Fibroblast of lung (primary cell): ENCODE measurements around the gene STIM1. TPM values are rescaled to one million over a fixed set of nuclear protein-coding genes. Genes with fewer than 3 reads are reported as not detected.
"Not testable (repeated sequence)": the region's sequence is repeated elsewhere in the genome, so short reads cannot be mapped to it uniquely, and the experiment has no call there.

Experiments
- DNase-seq, 2 donors: peaks; one replicate each; pipeline versions ENCODE4 v3.0.0 to v3.0.0-alpha.2; 2010; ENCODE audit warnings: low read depth in 2 of 2
- H2AFZ ChIP-seq: 2 replicates; pipeline ENCODE4 v1.5.1; 2012; ENCODE audit warnings: low read length, control low read depth, inconsistent platforms
- H3K27ac ChIP-seq: 2 replicates; pipeline ENCODE4 v1.5.1; 2011; ENCODE audit warnings: low read length, control low read depth; ENCODE audit not compliant: insufficient read depth
- H3K27me3 ChIP-seq: 2 replicates; pipeline ENCODE4 v1.5.1; 2011; ENCODE audit warnings: mild to moderate bottlenecking, low read length; ENCODE audit not compliant: control insufficient read depth, insufficient read depth
- H3K36me3 ChIP-seq: 2 replicates; pipeline ENCODE4 v1.5.1; 2011; ENCODE audit warnings: low read length; ENCODE audit not compliant: control insufficient read depth, insufficient read depth
- H3K4me1 ChIP-seq: 2 replicates; pipeline ENCODE4 v1.5.1; 2011; ENCODE audit warnings: low read length; ENCODE audit not compliant: control insufficient read depth, insufficient read depth; ENCODE audit errors: extremely low read depth
- H3K4me2 ChIP-seq: 2 replicates; pipeline ENCODE4 v1.5.1; 2011; ENCODE audit warnings: low read length, control low read depth; ENCODE audit not compliant: insufficient read depth; ENCODE audit errors: extremely low read depth
- H3K4me3 ChIP-seq, 4 experiments: fragments of 200-600 bp in 1 of 4; sonication (generic) in 1 of 4; replicated peaks in 1 of 4; 2 replicates each; pipeline ENCODE4 v1.5.1; 2011 to 2016; ENCODE audit warnings: low read length in 4 of 4, low read depth in 3 of 4, mild to moderate bottlenecking in 3 of 4, control low read depth in 2 of 4, inconsistent platforms in 1 of 4, mixed read lengths in 1 of 4; ENCODE audit not compliant: insufficient read depth in 1 of 4; ENCODE audit errors: control extremely low read depth in 1 of 4
- H3K79me2 ChIP-seq: 2 replicates; pipeline ENCODE4 v1.5.1; 2012; ENCODE audit warnings: mild to moderate bottlenecking, low read length, inconsistent platforms; ENCODE audit not compliant: control insufficient read depth, insufficient read depth
- H3K9ac ChIP-seq: 2 replicates; pipeline ENCODE4 v1.5.1; 2011; ENCODE audit warnings: mild to moderate bottlenecking, low read length, control low read depth; ENCODE audit not compliant: insufficient read depth
- H3K9me3 ChIP-seq: 2 replicates; pipeline ENCODE4 v1.5.1; 2012; ENCODE audit warnings: low read depth, low read length; ENCODE audit not compliant: control insufficient read depth, insufficient read depth
- H4K20me1 ChIP-seq: 2 replicates; pipeline ENCODE4 v1.5.1; 2011; ENCODE audit warnings: low read length; ENCODE audit not compliant: control insufficient read depth, insufficient read depth; ENCODE audit errors: extremely low read depth
- EZH2 ChIP-seq: IDR thresholded peaks from 2 replicates; pipeline ENCODE4 v1.5.1; 2012; ENCODE audit warnings: low read length, control low read depth, mild to moderate bottlenecking; ENCODE audit errors: missing control alignments
- polyA plus RNA-seq, 2 donors: library from polyadenylated mRNA; depleted of rRNA in 1 of 2; stranded (reverse) in 1 of 2; unstranded in 1 of 2; fragments of >200 nt; gene quantifications; 2 replicates each; pipeline ENCODE4 v1.2.1, GENCODE V29; 2011 to 2012; ENCODE audit warnings: missing spikeins in 1 of 2
- total RNA-seq: library from RNA; depleted of rRNA; stranded (reverse); fragments of >200 nt; gene quantifications from 2 replicates; pipeline ENCODE4 v1.2.1, GENCODE V29; 2014
- TF ChIP-seq, protein P1 (sequence below), 2 donors: IDR thresholded peaks in 1 of 2; conservative IDR thresholded peaks in 1 of 2; 1 replicate in 1 of 2; 2 replicates in 1 of 2; pipeline ENCODE4 v1.5.1; 2011 to 2012; ENCODE audit warnings: low read length in 2 of 2, control low read depth in 1 of 2, inconsistent platforms in 1 of 2, low read depth in 1 of 2, mild to moderate bottlenecking in 1 of 2

Gene STIM1
- total and polyA plus RNA-seq, 2 donors (not counting 1 experiment from before 2014, with no cell fraction given), result 38.1 to 44.6 TPM

DNA sequence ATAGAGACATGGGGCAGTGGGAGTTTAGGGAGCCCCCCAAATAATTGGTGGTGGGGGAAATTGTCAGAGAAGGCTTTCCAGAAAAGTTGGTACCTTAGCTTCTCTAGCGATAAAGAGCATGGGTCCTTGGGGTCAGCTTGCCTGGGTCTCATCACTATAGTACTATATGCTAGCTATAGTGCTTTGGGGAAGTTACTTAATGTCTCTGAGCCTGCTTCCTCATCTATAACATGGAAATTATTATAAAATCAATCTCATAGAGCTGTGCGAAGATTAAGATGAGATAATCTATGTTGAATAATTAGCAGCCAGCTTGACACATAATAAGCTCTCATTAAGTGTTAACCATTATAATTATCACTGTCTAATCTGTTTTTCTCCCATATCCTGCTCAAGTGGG, 41.2 kb downstream of the STIM1 start:
- Histone ChIP-seq H3K79me2 (no peaks in the 10 kb centered on the region), H3K36me3 (no peaks in the 10 kb centered on the region), H3K9me3 (no peaks in the 10 kb centered on the region), H3K27me3 (no peaks in the 10 kb centered on the region), H4K20me1 (no peaks in the 10 kb centered on the region), H3K9ac (no peak overlapping the region), H2AFZ (no peak overlapping the region), H3K4me2 (no peak overlapping the region), H3K4me3 (no peak overlapping the region), H3K4me1 (no peaks in the 10 kb centered on the region), H3K27ac (no peak overlapping the region)
- no peak for TF ChIP-seq EZH2
- TF ChIP-seq, protein P1, sequence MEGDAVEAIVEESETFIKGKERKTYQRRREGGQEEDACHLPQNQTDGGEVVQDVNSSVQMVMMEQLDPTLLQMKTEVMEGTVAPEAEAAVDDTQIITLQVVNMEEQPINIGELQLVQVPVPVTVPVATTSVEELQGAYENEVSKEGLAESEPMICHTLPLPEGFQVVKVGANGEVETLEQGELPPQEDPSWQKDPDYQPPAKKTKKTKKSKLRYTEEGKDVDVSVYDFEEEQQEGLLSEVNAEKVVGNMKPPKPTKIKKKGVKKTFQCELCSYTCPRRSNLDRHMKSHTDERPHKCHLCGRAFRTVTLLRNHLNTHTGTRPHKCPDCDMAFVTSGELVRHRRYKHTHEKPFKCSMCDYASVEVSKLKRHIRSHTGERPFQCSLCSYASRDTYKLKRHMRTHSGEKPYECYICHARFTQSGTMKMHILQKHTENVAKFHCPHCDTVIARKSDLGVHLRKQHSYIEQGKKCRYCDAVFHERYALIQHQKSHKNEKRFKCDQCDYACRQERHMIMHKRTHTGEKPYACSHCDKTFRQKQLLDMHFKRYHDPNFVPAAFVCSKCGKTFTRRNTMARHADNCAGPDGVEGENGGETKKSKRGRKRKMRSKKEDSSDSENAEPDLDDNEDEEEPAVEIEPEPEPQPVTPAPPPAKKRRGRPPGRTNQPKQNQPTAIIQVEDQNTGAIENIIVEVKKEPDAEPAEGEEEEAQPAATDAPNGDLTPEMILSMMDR (conservative IDR thresholded peaks at IDR 0.05 in 1 of 2, IDR thresholded peaks at IDR 0.05 in 1 of 2; ENCODE audit: low read depth in 1 of 2, low read length in 2 of 2), result no peak
- no peak for DNase-seq

DNA sequence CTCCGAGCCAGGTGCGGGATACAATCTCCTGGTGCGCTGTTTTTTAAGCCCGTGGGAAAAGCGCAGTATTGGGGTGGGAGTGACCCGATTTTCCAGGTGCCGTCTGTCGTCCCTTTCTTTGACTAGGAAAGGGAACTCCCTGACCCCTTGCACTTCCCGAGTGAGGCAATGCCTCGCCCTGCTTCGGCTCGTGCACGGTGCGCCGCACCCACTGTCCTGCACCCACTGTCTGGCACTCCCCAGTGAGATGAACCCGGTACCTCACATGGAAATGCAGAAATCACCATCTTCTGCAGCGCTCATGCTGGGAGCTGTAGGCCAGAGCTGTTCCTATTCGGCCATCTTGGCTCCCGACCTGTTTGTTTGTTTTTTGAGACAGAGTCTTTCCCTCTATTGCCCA, 44.8 kb downstream of the STIM1 start:
- H3K27ac ChIP-seq, H3K79me2 ChIP-seq, H3K4me3 ChIP-seq, H4K20me1 ChIP-seq, DNase-seq, H3K4me1 ChIP-seq, H3K4me2 ChIP-seq, H2AFZ ChIP-seq, H3K9me3 ChIP-seq, H3K27me3 ChIP-seq, H3K36me3 ChIP-seq, H3K9ac ChIP-seq: not testable (repeated sequence)

DNA sequence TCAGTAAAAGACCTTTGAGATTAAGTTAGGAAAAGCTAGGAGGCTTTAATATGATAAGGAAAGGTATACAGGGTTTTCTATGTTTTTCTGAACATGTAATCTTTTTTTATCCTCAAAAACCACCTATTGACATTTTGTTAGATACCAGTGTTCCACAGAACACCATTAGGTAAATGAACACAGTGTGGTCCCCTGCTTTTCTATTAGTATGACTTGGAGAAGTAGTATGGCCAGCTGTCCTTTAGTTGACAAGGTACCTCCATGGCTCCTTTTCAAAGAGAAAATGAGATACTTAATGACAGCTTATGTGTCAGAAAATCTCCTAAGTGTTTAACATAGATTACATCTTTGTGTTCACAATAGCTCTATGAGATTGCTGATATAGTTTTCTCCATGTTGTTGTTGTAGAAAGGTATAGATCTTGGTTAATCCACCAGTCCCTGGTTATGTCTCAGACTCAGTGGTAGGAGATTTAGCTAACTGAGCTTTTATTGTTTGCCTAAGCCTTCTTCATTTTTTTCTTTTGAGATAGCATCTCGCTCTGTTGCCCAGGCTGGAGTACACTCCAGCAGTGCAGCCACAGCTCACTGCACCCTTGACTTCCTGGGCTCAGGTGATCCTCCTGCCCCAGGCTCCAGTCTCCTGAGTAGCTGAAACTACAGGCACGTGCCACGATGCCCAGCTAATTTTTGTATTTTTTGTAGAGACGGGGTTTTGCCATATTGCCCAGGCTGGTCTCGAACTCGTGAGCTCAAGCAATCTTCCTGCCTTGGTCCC, 46.0 kb downstream of the STIM1 start:
- H3K4me1 ChIP-seq, result peaks cover 5% of the 10 kb centered on the region
- DNase-seq, result no peak
- H2AFZ ChIP-seq, result no peak overlapping the region
- no peak overlapping the region for H3K9ac ChIP-seq
- no peaks in the 10 kb centered on the region for H3K79me2 ChIP-seq
- TF ChIP-seq EZH2, result no peak
- TF ChIP-seq, protein P1 (conservative IDR thresholded peaks at IDR 0.05 in 1 of 2, IDR thresholded peaks at IDR 0.05 in 1 of 2; ENCODE audit: low read depth in 1 of 2, low read length in 2 of 2), result no peak
- no peak overlapping the region for H3K4me2 ChIP-seq
- H3K9me3 ChIP-seq, result no peaks in the 10 kb centered on the region
- no peak overlapping the region for H3K4me3 ChIP-seq
- H3K27ac ChIP-seq, result no peak overlapping the region
- H3K27me3 ChIP-seq, result no peaks in the 10 kb centered on the region
- H4K20me1 ChIP-seq, result no peaks in the 10 kb centered on the region
- no peaks in the 10 kb centered on the region for H3K36me3 ChIP-seq
